Inflammatory macrophage treated with lipopolysaccharide for 1 hour (primary cell): ENCODE results near the gene CYFIP2.

Source experiments
- DNase-seq, 2 donors: peaks; one replicate each; pipeline ENCODE4 v3.0.0-alpha.2; 2020 to 2022

The CYFIP2 gene

DNA sequence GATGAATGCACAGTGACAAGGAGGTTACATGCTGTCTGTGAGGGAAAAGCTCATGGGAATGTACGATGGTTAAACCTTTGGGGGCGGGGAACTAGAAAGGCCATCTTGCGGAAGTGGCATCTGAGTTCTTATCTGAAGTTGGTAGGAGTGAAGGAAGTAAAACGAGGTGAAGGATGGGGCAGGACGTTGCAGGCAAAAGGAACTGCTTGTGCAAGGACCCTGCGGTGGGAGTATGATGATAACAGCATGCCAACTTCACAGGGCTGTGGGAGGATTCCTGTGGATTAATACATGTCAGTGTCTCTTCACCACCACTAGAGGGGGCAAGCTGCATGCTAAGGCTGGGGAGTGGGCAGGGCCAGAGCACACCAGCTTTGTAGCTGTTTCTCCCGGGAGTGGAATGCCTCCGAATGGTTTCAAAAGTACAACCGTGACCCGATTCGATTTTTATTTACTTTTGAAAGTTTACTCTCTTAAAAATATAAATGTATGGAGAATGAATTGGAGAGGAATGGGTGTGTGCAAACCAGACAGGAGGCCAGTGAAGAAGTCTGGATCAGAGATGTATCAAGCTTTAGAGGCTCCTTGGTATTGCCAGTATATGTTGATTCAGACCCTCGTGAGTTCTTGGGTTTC lies 62.5 kb downstream of the CYFIP2 start:
- DNase-seq = peak; percentile 78 to 79

GRCh38 chr5:157331807-157332206 lies 65.9 kb downstream of the CYFIP2 start:
- DNase-seq = no peak

GRCh38 chr5:157335534-157336422 lies 69.9 kb downstream of the CYFIP2 start:
- no peak for DNase-seq

DNA sequence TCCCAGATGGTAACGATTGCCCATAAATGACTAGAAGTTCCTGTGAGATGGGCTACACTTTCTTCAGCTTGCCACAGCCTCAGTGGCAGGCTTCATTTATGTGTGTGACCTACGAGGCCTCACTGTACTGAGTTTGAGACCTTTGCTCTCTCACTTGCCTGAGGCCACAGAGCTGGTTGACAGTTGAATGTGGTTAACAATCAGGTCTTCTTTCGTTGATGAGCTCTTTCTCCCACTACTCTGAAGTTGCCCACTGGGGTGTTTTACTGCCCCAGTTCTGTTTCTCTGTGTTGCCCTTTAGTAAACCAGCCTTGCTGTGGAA lies 70.5 kb downstream of the CYFIP2 start:
- DNase-seq = no peak

DNA sequence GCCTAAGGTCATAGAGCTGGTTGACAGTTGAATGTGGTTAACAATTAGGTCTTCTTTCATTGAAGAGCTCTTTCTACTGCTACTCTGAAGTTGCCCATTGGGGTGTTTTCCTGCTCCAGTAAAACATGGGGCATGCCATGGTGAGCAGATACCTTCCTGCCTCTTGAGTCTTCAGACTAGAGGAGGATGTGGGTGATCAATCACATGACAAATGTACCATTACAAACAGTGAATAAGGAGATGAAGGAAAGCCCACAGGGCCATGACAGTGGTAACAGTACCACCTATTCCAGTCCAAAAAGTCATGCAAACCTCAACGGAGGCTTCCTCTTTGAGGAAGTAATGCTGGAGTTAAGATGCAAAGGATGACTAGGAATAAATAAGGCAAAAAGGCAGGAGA lies 73.5 kb downstream of the CYFIP2 start:
- DNase-seq = no peak

- peak; percentile 18 to 62 for DNase-seq
Measured at GRCh38 chr5:157342822-157343402, 77.0 kb downstream of the CYFIP2 start.

GRCh38 chr5:157343842-157344790 lies 78.2 kb downstream of the CYFIP2 start:
- DNase-seq = no peak

DNA sequence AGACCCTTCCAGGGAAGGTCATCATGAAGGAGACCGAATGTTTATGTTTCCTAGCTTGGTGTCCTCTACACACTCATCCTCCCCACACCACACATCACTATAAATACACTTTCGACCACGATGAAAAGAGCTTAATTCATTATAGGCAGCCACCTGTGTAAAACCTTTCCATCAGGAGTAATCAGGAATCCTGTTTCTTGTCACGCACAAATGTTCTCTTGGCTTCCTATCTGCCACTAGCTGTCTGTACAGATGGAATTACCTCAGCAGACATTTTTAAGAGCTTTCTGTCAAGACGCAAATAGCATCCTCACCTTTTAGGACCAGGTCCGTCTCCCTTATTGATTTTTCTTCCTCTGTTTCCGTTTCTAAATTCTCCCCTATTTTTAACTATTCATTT lies 79.1 kb downstream of the CYFIP2 start:
- DNase-seq = no peak

GRCh38 chr5:157345485-157345884 lies 79.6 kb downstream of the CYFIP2 start:
- DNase-seq = no peak

DNA sequence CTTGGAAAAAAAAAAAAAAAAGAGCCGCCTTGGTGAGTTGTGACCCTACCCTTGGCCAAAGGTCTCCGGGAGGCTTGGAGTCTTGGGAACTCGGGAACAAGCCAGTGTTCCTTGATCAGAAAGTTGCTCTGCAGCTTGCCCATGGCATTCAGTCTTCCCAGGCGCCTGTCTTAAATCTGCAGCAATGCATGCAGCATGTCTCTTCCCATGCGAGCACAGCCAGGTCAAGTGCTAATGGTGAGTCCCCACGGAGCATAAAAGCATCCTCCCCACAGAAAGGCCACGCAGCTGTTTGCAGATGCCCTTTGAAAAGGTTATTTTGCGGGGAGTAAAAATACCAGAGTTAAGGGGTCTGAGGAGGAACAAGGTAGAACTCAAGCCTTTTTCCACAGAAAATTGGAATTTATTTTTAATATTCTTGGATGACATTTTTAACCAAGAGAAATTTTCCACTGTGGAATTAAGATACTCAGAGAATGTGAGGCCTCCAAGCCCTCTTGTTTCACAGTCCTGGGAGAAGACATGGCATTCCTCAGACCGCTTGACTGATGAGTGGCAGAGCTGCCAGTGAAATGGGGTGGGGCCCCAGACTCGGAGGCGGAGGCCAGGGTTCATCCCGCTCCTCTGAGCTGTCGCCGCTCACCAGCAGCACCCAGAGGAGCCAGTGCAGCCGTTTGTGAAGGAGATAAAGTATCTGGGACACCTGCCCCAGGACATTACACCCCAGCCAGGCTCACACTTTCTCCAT lies 81.6 kb downstream of the CYFIP2 start:
- no peak for DNase-seq

DNA sequence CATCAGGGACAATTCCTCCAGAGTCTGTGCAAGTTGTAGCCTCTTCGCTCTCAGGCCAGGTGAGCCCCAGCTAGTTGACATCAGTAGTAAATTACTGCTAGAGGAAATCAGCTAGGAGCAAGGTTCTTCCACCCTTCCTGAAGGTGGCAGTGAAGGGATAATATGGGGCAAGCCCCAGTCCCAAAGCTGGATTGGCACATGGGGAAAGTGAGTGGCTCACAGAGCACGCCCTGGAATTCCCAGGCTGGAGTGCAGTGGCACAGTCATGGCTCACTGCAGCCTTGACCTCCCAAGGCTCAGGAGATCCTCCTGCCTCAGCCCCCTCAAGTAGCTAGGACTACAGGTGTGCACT lies 82.1 kb downstream of the CYFIP2 start:
- DNase-seq = no peak

- DNase-seq = no peak
Measured at GRCh38 chr5:157350939-157351801, 85.2 kb downstream of the CYFIP2 start.

GRCh38 chr5:157351802-157352092 lies 85.8 kb downstream of the CYFIP2 start:
- no peak for DNase-seq

- DNase-seq = no peak
Measured at GRCh38 chr5:157352756-157353340, 86.9 kb downstream of the CYFIP2 start.

DNA sequence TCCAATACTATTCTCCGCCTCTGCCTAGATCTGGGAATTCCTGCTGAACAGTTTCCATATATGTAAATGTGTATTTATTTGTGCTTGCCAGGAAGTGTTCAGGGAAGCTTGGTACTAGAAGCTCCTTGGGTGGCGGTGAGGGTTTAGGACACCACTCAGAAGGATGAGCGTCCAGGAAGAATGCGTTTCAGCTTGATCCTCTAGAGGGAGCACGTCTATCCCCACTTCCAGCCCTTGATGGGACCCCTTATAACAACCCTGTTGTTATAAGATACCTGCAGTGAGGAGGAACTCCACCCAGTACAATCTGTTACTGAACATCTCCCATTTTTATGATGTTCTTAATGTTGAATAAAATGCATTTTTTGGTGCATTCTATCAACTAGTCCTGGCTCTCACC lies 88.9 kb downstream of the CYFIP2 start:
- DNase-seq = no peak

- no peak for DNase-seq
Measured at GRCh38 chr5:157356576-157356975, 90.7 kb downstream of the CYFIP2 start.

- DNase-seq = no peak
Measured at GRCh38 chr5:157357823-157358222, 91.9 kb downstream of the CYFIP2 start.

- DNase-seq = no peak
Measured at GRCh38 chr5:157358871-157359270, 92.9 kb downstream of the CYFIP2 start.

DNA sequence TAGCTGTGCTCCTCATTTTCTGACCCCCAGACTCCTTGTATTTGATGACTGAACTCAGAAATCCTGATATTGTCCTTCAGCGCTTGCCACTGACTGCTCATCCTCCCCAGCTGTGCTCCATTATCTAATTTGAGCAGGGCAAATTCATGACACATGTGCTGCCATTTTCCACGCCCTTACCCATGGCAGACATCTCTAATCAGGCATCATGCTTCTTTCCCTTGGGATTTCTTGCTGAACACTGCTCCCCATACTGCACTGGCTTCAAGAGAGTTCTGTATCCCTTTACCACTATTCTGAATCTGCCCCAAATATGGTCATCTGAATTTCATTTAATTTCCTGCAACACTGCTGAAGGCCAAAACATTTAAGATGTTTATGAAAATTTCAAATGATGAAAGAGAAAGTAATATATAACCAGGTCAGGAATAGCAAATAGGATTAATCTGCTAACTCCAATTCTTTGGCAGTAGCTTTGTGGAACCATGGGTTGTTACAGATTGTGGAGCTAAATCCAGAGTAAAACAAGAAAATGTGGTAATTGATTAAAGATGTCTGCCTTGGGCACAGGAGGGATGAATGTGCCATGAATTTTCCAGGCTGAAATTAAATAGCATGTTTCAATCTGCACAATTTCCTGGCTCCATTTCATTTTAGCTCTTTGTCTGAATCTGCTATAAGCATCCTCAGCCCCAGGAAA lies 93.6 kb downstream of the CYFIP2 start:
- no peak for DNase-seq

DNA sequence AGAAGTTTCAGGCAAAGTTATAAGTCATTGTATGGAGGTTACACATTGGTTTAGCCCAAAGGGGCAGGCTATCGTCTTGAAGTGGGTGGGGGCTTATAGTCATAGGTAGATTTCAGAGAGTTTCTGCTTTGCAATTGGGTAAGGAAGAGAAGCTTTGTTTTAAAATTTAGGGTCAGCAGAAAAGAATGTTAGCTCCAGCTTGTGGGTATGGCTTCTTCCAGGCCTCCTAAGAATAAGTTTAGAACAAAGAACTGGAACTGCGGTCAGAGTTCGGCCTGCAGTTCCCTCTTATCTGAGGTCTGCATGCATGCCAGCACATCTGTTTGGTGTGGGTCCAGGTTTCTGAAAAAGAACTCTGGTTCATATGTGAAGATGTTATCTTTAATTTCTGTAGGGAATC lies 96.1 kb downstream of the CYFIP2 start:
- peak; percentile 1 to 4 for DNase-seq

DNA sequence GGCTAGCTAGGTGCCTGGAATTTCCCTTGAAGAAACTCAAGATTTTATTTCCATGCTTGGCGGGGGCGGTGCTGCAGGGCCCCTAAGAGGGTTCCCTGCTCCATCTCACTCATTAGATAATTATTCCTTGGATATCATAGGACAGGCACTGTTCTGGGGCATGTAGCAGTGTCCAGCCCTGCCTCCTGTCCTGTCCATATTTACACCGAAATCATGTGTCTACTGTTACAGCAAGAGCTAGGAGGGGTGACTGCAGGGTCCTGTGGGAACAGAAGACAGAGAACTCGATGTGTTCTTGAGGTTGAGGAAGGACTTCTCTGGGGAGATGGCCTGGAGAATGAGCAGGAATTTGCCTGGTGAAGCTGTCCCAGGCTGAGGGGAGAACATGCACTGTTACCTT lies 96.6 kb downstream of the CYFIP2 start:
- DNase-seq = no peak
